ENCODE data around the gene PPP1R2.

PPP1R2 gene

DNA sequence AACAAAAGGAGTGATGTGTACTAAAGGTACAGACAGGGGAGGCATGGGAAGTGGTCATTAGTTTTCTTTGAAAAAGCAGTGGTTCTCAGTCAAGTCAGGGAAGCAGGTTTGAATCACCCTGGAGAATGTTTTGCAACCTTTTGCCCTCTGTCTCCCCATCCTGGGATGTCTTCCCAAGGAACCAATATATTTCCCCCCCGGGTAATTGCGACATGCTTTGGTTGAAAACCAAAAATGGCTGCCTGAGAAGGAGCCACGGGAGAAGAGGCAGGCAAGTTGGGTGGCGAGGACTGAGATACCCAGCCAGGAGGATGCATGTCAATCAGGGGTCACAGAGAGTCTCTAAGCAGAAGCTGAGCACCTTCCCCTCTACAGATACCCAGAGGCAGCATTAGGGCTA lies 20.2 kb upstream of the PPP1R2 start:
- DNase-seq, result no peak

DNA sequence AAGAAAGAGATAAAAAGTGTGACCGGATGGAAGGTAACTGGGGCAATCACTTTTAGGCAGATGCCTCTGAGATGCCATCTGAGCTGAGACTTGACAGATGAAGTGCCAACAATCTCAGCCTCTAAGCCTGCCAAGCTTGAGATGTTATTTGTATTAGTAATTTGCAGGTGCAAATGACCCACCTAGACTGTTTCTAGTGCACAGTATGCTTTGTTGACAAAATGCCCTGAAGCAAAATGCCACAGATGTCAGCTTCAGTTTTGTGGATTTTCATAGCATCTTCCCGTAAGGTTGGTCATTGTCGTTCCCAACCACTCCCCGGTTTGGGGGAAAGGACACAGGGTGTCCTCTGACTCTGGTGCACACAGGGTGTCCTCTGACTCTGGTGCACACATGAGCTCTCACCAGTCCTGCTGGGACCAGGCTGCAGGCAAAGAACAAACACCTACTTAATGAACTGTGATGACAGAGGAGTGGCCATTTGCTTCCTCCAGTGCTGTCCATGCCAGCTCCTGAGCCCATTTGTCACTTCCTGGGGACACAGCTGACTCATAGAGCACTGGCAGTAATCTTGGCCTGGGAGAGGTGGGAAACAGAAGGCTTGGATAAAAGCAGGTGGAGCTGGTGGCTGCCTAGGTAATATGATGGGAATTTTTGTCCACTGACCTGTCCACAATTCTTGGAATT lies 16.7 kb upstream of the PPP1R2 start:
- no peak for DNase-seq

DNA sequence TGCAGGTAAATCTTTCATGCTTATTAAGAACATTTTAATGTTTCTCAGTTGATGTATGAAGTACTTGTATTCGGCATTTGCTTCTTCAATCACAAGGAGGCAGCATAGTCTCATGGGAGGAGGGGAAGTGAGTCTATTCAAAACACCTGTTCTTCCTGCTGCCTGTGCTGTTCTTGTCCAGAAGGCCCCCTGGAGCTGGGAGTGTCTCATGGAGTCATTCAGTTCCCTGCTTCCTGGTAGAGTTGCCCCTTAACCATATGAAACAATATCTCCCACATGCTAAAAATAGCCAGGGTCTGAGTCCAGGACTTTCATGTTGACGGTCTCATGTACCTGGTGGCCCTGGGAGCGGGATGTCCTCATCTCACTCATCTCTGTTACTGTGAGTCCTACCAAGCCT lies 15.5 kb upstream of the PPP1R2 start:
- peak; percentile 20 for DNase-seq

DNA sequence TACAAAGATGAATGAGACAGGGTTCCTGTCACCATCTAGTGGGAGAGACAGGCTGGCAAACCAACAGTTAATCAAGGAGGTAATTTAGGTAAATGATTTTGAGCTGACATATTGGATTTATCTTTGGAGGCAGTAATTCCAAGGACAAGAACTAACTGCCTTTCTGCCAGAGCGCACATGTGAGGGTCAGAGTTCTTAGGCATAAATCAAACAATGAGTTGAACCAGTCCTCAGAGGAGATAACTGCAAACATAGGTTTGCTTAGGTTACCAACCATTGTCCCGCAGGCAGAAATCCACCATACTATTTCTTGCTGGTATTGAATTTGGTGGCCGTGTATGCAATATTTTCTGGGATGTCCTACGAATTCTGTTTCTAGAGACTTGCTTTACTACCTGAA lies 14.2 kb upstream of the PPP1R2 start:
- no peak for DNase-seq

DNA sequence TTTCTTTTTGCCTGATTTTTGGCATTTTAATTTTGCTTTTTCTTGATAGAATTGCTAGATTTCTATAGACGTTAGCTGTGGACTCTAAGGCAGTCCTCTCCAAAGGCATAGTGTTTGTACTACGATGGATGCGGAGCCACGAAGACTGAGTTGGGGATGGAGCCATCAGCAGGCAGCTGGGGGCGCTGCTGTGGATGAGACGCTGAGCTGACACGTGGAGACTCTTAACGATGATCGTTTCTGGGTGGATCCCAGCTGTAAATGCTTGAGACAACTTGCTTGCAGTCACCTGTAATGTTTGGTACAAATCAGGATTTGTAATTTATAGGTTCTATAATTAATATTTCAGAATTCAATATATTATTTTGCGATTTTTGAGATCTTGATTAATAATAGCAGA lies 13.3 kb upstream of the PPP1R2 start:
- DNase-seq, result no peak

DNA sequence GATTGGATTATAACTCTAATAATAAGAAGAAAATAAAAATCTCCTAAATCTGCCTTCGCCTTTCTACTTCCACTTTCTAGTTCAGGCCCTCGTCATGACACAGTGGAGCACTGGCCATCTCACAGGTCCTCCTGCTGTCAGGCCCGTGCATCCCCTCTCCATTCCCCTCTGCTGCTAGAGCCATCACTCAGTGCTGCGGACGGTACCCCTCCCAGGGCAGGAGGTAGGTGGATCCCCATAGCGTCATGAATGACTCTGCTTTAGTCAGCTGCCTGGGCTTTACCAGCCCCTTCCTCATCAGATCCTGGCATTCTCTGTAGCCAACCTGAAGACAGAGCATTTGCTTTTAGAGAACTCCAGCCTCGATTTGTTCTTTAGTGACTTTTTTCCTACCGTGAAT lies 12.0 kb upstream of the PPP1R2 start:
- DNase-seq, result no peak

DNA sequence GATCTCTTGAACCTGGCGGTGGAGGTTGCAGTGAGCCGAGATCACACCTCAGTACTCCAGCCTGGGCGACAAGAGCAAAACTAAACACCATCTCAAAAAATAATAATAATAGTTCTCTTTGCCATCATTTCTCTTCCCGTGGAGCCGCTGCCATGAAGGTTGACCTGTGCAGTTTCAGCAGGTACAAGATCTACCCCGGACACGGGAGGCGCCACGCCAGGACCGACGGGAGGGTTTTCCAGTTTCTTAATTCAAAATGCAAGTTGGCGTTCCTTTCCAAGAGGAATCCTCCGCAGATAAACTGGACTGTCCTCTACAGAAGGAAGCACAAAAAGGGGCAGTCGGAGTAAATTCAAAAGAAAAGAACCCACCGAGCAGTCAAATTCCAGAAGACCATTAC lies 11.3 kb upstream of the PPP1R2 start:
- DNase-seq, result no peak

DNA sequence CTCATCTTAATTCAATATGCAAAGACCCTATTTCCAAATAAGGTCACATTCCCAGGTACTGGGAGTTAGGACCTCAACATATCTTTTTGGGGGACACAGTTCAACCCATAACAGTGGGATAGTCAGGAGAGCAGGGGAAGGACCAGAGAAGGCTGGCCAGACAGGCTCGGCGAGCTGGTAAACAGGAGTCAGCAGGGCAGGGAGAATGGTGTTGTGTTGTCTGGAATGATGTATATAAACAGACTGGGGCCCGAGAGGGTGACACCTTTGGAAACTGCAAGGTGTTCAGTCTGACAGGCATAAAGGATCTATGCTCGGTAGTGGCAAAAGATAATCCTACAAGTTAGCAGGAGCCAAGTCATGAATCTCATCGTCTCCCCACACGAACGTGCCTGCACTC lies 10.1 kb upstream of the PPP1R2 start:
- DNase-seq, result no peak

DNA sequence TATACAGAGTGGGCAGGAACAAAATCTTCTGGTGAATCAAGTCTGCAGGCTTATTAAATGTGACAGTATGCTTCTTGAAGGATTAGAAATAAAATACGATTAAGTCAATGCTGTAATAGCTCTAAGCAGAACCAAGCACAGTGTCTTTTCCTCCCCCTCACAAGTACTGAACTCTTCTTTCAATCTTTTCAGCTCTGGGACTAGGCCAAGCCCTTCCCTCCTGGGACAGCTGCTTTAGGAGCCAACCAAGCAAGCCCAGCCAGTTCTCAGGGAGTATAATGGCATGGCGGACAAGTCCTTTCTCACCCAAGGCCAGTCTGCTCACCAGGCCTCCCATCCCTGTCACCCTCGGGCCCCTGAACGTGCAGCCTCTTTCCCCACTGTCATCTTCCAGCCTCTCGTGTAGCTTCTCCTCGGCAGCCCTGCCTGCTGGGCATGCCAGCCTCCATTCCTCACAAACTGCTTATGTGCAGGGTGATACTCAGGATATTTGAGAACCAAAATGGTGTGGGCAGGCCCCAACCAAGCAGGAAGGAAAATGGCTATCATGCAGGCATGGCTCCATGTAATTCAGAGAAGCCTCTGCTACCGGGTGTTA lies 8.4 kb upstream of the PPP1R2 start:
- no peak for DNase-seq

DNA sequence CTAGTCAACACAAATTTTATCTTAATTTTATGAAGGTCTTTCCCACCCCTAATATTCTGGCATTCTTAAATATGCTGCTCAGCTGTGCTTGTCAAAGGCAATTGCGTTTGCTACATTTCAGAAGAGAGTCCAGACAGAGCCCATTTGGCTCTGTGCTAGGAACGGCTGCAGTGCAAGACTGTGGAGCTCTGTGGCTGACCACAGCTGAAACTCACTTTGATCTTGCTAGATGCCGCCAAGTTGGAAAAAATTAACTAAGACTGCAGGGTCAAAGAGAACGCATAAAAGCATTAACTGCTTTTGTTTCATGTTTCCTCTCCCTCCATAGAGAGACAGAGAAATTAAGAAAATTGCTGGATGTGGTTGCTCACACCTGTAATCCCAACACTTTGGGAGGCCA lies 7.6 kb upstream of the PPP1R2 start:
- DNase-seq, result peak; percentile 9

DNA sequence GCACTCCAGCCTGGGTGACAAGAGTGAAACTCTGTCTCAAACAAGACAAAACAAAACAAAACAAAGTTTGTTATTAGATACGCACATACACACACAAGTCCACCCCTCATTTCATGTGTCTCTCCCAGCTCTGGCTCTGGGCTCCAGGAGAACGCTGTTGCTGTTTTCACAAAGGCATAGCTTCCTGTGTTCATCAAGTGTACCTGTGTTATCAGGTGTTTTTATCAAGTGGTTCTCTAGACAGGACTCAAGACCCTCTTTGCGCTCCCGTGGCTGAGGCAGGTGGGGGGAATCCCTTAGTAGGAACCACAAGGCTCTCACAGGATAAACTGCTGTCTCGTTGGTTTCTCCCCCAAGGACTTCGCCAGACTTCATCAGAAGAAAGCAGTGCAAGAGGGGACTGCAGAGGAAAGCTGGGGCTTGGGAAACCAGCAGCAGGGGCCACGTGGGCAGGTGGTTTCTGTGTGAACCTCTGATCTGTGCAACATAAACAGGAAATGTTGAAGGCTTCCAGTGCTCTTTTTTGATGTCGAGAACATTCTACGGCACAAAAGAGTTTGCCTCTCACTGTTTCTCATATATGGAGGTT lies 6.9 kb upstream of the PPP1R2 start:
- peak; percentile 79 for DNase-seq

DNA sequence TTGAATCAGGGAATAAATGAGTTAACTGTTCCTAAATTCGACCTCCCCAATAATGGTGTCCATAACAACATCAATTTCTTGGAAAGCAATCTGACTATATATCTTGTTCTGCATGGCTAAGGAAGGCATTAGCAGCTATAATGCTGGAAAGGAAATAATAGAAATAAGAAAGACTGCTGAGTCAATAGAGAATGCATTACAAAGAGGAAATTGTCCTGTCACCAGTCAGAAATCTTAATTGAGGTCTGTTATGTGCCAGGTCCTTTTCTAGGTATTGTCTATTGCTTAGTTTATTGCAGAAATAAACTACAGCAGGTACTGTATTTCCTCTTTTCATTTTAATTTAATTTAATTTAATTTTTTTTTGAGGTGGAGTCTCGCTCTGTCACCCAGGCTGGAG lies 5.9 kb upstream of the PPP1R2 start:
- no peak for DNase-seq

DNA sequence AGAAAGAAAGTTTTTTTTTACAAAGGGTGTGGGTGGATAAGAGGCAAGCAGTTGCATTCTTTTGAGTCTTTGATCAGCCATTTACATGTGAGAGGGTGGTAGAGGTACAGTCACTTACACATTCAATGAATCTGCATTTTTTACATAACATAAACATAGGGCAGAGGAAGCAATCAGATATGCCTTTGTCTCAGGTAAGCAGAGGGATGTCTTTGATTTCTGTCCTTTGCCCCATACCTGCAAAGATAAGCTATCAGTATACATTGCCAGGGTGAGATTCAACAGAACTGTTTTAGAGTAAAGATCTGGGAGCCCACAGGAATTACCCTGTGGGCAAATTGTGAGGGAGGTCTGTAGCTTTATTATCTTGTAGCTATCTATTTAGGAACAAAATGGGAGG lies 5.4 kb upstream of the PPP1R2 start:
- no peak for DNase-seq

DNA sequence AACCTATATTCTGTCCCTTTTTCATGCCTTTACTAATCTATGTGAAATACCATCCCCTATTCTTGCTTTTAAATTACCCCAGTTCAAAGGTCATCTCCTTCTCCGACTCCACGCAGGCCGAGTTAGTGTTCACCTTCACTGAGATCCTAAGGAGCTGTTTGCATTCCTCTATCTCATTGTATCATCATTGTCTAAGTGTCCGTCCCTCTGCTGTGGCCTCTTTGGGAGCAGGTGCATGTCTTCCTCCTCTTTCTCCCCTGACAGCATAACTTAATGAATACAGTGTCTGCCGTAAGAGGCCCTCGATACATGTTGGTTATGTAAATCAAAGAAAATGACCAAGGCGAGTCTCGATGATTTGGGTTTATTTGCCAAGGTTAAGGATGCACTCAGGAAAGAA lies 4.9 kb upstream of the PPP1R2 start:
- no peak for DNase-seq

DNA sequence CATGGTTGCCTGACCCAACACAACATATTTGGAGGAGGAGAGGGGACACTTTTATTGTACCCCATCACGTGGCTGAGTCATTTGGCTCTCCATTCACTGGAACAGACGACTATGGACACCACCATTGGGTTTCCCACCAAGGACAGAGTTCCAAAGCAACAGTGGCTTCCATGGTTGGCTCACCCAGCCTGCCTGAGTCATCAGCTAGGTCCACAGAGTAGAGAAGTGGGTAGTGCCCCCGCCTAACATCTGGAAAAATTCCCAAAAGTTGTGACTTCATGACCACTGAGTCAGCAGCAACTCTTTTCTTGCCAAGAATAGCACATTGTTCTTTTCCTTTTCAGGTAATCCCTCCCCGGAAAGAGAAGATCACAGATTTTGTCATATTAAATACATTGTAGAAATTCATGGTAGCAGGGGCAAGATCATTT lies 3.0 kb upstream of the PPP1R2 start:
- no peak for DNase-seq

DNA sequence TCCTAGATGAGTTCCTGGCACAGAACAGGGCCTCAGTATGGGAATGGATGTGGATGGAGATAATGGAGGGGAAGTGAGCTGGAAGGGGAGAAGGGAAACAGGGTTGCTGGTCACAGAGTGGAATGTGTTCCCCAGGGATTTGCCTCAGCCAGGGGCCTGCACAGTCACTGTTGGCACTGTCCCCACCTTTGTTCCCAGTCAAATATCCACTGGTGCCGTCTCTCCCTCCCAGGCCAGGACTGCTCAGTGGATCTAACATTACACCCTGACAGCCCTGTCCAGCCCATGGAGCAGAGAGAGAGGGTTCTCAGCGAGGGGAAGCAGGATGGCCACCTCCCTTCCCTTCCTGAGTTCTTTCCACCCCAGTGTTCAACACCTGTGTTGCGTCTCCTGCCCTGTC lies 1.5 kb upstream of the PPP1R2 start:
- no peak for DNase-seq

DNA sequence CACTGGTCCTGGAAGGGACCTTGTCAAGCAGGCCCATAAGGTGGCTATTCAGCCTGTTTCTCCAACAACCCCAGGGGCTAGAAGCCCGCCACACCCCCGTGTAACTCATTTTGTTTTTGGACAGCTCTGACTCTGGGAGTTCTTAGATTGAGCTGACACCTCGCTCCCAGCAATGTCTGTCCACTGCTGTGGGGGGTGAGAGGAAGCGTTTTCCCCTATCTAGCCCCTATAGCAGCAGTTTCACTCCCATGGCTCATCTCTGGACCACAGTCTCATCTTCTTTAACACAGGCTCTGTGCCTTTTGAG lies 1.1 kb upstream of the PPP1R2 start:
- no peak for DNase-seq

DNA sequence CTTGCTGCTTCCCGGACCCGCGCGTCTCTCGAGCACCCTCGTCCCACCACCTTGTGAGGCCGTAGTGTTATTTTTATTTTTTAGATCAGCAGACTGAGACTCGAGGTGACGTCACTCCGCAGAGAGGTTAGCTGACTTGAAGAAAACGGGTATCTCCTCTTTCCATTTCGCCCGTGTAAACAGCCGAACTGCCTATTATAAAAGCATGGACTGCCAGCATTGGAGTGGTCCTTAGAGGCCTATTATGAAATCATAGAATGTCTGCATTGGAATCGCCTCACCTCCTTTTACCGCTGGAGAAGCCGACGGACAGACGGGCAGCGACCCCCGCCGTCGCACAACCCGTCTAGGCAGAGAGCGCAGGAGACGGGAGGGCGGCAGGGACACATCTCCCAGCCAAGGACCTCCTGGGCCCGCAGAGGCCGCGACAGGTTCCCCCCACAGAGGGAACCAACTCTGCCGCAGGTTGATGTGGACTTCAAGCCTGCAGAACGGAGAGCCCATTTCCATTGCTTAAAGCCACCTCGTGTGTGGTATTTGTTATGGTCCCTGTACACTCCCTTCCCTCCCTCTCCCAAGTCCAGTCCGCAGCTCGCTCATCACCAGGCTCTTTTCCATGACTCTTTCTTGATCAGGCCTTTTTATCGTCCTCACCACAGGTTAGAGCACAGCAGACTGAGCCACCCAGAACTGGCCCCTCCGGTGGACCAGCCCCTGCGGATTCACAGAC lies 540 bp upstream of the PPP1R2 start:
- DNase-seq, result no peak

DNA sequence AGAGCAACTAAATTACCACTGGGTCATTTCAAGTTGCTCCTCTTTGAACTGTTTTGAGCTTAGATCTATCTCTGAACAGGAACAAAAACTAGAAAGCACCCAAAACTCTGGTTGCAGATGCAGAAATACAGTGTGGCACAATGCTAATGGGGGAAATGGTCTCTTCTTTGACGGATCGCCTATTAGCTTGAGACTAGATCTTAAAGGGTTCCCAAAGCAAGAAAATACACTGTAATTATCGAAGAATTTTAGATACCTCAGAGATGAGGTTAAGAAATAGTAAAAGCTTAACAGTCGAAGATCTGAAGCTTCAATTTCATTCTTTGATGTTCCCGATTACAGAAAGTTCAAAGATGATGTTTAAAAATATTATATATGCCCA lies 818 bp downstream of the PPP1R2 start:
- no peak for DNase-seq

DNA sequence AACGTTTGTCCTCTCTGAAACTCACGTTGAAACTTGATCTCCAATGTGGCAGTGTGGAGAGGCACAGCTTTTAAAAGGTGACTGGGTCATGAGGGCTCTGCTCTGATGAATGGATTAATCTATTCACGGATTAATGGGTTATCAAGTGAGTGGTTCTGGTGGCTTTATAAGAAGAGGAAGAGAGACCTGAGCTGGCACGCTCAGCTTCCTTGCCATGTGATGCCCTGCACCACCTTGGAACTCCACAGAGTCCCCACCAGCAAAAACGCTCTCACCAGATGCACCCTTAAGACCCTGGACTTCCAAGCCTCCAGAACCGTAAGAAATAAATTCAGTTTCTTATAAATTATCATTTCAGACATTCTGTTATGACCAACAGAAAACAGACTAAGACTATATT lies 2.6 kb downstream of the PPP1R2 start:
- no peak for DNase-seq

DNA sequence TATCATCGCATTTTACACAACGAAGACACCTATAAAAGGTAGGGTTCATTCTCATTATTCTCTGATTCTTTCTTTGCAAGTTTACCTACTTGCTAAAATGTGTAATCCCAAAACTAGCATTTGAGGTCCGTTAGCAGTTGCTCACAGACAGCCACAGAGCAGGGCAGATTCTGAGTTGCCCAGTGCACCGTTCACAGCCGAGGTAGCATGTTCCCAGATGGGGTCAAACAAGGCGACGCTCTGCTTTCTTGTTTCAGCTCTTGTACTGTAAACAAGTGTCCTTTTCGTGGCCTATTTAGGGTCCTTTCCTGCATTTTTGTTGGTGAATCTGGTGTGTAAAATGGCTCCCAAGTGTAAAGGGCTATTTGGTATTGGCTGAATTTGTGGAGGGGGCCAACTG lies 3.1 kb downstream of the PPP1R2 start:
- no peak for DNase-seq

DNA sequence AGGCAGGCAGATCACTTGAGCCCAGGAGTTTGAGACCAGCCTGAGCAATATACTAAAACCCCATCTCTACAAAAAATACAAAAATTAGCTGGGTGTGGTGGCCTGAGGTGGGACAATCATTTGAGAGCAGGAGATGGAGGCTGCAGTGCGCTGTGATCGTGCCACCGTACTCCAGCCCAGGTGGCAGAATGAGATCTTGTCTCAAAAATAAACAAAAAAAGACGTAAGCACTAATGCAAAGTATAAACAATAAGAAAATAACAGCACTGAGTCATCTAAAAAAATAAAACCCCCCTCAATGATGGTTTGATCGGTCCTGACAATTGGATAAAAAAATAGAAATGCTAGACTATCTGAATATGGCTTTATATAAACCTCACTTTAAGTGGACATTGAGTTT lies 3.6 kb downstream of the PPP1R2 start:
- DNase-seq, result no peak

DNA sequence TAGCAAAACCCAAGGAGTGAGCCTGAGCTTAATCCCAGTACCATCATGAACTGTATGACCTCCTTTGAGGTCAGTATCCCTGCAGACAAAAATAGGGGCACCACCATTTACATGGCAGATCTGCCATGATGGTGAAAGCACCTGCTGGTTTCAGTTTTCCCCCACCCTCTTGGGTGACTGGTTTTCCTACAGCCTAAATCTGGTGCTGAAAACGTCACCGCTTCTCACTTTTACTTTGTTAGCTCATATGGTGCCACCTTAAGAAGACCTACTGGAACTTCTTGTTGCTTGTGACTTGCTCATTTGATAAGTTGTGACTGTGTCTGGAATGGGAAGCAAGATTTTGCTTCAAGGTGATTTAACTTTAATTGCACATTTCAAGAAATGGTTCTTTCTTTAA lies 5.1 kb downstream of the PPP1R2 start:
- peak; percentile 28 for DNase-seq

DNA sequence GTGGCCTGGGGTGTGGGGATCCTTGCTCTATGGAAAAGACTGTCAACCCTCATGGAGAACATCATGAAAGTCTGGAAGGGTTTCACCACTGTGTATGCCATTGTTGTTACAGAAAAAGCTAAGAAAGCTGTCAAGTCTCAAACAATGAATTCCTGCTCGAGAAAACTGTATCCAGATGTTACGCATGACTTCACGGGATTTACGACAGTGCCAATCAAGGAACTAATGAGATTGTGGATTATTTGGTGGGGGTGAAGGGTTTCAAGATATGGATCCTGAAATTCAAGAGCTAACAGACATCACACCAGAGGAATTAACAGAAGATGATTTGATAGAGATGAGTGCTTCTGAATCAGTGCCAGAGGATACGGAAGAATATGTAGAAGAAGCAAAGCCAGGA lies 7.8 kb downstream of the PPP1R2 start:
- no peak for DNase-seq
